Testis (tissue), 3 donors: ENCODE data around the gene EGR1. TPM values are rescaled to one million over a fixed set of nuclear protein-coding genes. Genes with fewer than 3 reads are reported as not detected.
A peak's percentile ranks its signal among the peaks of the same experiment; 100 is the strongest.

Experiments used
- DNase-seq: peaks from one replicate; pipeline ENCODE4 v3.0.0-alpha.2; 2019
- H3K27ac ChIP-seq, 2 donors: fragments of 200-600 bp; sonication (generic); one replicate each; pipeline ENCODE4 v1.5.1; 2019
- H3K27me3 ChIP-seq: fragments of 200-600 bp; sonication (generic); one replicate; pipeline ENCODE4 v1.5.1; 2019
- H3K36me3 ChIP-seq: fragments of 200-600 bp; sonication (generic); one replicate; pipeline ENCODE4 v1.5.1; 2017; ENCODE audit warnings: low read depth; ENCODE audit errors: missing control alignments
- H3K4me1 ChIP-seq: fragments of 200-600 bp; sonication (generic); one replicate; pipeline ENCODE4 v1.5.1; 2019
- H3K4me3 ChIP-seq, 2 donors: fragments of 200-600 bp; sonication (generic); one replicate each; pipeline ENCODE4 v1.5.1; 2017 to 2019
- H3K9me3 ChIP-seq: fragments of 200-600 bp; sonication (generic); one replicate; pipeline ENCODE4 v1.5.1; 2017
- CTCF ChIP-seq, 3 experiments: fragments of 450-650 bp in 2 of 3; fragments of 200-600 bp in 1 of 3; sonication (generic) in 1 of 3; IDR thresholded peaks; one replicate each; pipeline ENCODE4 v1.5.1; 2016 to 2019; ENCODE audit warnings: antibody characterized with exemption in 3 of 3, mild to moderate bottlenecking in 2 of 3, moderate library complexity in 1 of 3
- POLR2A ChIP-seq: fragments of 450-650 bp; IDR thresholded peaks from one replicate; pipeline ENCODE4 v1.6.1; 2017; ENCODE audit warnings: antibody characterized with exemption, mild to moderate bottlenecking, moderate library complexity
- WGBS, 2 donors: methylation state at CpG; one replicate each; pipeline ENCODE4 v1.1.5; 2018; 5-methylcytosine and 5-hydroxymethylcytosine counted together
- intact Hi-C: fragments of 100-400 bp; cut with DNase I; formaldehyde crosslinking; loops from one replicate; pipeline ENCODE4 v1.15.1; 2023; ENCODE audit warnings: low total_unique reads
- polyA plus RNA-seq: library from polyadenylated mRNA; stranded (reverse); fragments of 350-450 nt; fragmentation: Illumina TruSeq; extraction: RNeasy Lipid Tissue Mini Kit (QIAGEN cat#74804); gene quantifications from one replicate; pipeline ENCODE4 v1.2.3, GENCODE V29; 2014; ENCODE audit warnings: low read depth, low replicate concordance; ENCODE audit not compliant: insufficient read depth
- total RNA-seq, 2 donors: library from RNA; depleted of rRNA; stranded (reverse); fragments of >200 nt; gene quantifications; one replicate each; pipeline ENCODE4 v1.2.3, GENCODE V29; 2016

The EGR1 gene
- total and polyA plus RNA-seq, 3 donors from 2014 or later = 8.7 to 63.6 (median 11.9) TPM

- Histone ChIP-seq H3K4me1 (peaks cover 15% of the 10 kb centered on the region), H3K9me3 (no peaks in the 10 kb centered on the region), H3K4me3 (peak overlapping the region; percentile 75 to 84), H3K36me3 (no peaks in the 10 kb centered on the region), H3K27ac (peak overlapping the region; percentile 93 to 98), H3K27me3 (no peaks in the 10 kb centered on the region)
- intact Hi-C loops = no loop called here
- peak in 1 of 3 experiments; percentile 20 for TF ChIP-seq CTCF (IDR thresholded peaks at IDR 0.05)
- no peak for TF ChIP-seq POLR2A
- DNase-seq = peak; percentile 98
- WGBS, 2 donors = 1% methylated on average over 64 of the region's 64 CpGs; no CpG with 5 or more reads in 1 of the 2 donors
These were observed 655 bp upstream of the EGR1 start for GRCh38 chr5:138464388-138465260.

GRCh38 chr5:138466125-138466899 is 1.0 kb downstream of the EGR1 start:
- H3K9me3 ChIP-seq = no peaks in the 10 kb centered on the region
- H3K27ac ChIP-seq = no peak overlapping the region
- H3K36me3 ChIP-seq = no peaks in the 10 kb centered on the region
- no peak for DNase-seq
- no peak for TF ChIP-seq POLR2A
- peak in 1 of 3 experiments; percentile 0 for TF ChIP-seq CTCF (IDR thresholded peaks at IDR 0.05)
- H3K4me1 ChIP-seq = peaks cover 11% of the 10 kb centered on the region
- intact Hi-C loops = no loop called here
- H3K4me3 ChIP-seq = peak overlapping the region; percentile 75 to 84
- WGBS, 2 donors = 11 to 22% methylated on average over 12 to 39 of the region's 39 CpGs
- H3K27me3 ChIP-seq = no peaks in the 10 kb centered on the region

GRCh38 chr5:138466900-138467710 is 1.8 kb downstream of the EGR1 start:
- no peaks in the 10 kb centered on the region for H3K9me3 ChIP-seq
- 72 to 74% methylated on average over 37 to 45 of the region's 45 CpGs for WGBS, 2 donors
- TF ChIP-seq CTCF (IDR thresholded peaks at IDR 0.05) (no peak), POLR2A (no peak)
- intact Hi-C loops = no loop called here
- no peaks in the 10 kb centered on the region for H3K36me3 ChIP-seq
- no peak overlapping the region for H3K27ac ChIP-seq
- no peaks in the 10 kb centered on the region for H3K27me3 ChIP-seq
- peaks cover 11% of the 10 kb centered on the region for H3K4me1 ChIP-seq
- DNase-seq = no peak
- peak overlapping the region in 1 of 2 donors; percentile 84 for H3K4me3 ChIP-seq

- H3K27me3 ChIP-seq = no peaks in the 10 kb centered on the region
- peaks cover 11% of the 10 kb centered on the region for H3K4me1 ChIP-seq
- intact Hi-C loops = no loop called here
- H3K27ac ChIP-seq = no peak overlapping the region
- WGBS, 2 donors = 47 to 75% methylated on average over 14 of the region's 14 CpGs
- TF ChIP-seq POLR2A = no peak
- no peak for TF ChIP-seq CTCF (IDR thresholded peaks at IDR 0.05)
- no peak overlapping the region for H3K4me3 ChIP-seq
- H3K9me3 ChIP-seq = no peaks in the 10 kb centered on the region
- H3K36me3 ChIP-seq = no peaks in the 10 kb centered on the region
- no peak for DNase-seq
These were observed 2.4 kb downstream of the EGR1 start for GRCh38 chr5:138467711-138468132.
